Neural cell (in vitro differentiated cells): Measurements from ENCODE around the gene PRRG3. TPM values are rescaled to one million over a fixed set of nuclear protein-coding genes. Genes with fewer than 3 reads are reported as not detected.

Experiments
- H2AFZ ChIP-seq: fragments of 200-600, 300-800 bp; sonication (generic), shearing (Covaris generic); 2 replicates; pipeline ENCODE4 v1.6.0; 2014; ENCODE audit warnings: low read depth, mild to moderate bottlenecking, antibody characterized with exemption, low read length, moderate library complexity
- H3F3A ChIP-seq: fragments of 200-600 bp; shearing (Covaris generic); 2 replicates; pipeline ENCODE4 v1.6.1; 2016; ENCODE audit warnings: mild to moderate bottlenecking, moderate library complexity, mixed read lengths, antibody characterized with exemption, low read length; ENCODE audit not compliant: insufficient read depth, poor library complexity, severe bottlenecking
- H3K27ac ChIP-seq: fragments of 200-600, 300-800 bp; sonication (generic), shearing (Covaris generic); 2 replicates; pipeline ENCODE4 v1.5.1; 2014; ENCODE audit warnings: mild to moderate bottlenecking, low read length, moderate library complexity
- H3K27me3 ChIP-seq: fragments of 300-800, 200-600 bp; sonication (generic), shearing (Covaris generic); 2 replicates; pipeline ENCODE4 v1.6.0; 2014; ENCODE audit warnings: mild to moderate bottlenecking, low read depth, low read length, moderate library complexity; ENCODE audit not compliant: insufficient read depth
- H3K36me3 ChIP-seq: fragments of 300-800, 200-600 bp; sonication (generic), shearing (Covaris generic); 2 replicates; pipeline ENCODE4 v1.5.1; 2014; ENCODE audit warnings: mild to moderate bottlenecking, antibody characterized with exemption, low read length, moderate library complexity; ENCODE audit not compliant: insufficient read depth
- H3K4me2 ChIP-seq: fragments of 300-800, 200-600 bp; sonication (generic), shearing (Covaris generic); 2 replicates; pipeline ENCODE4 v1.6.0; 2014; ENCODE audit warnings: mild to moderate bottlenecking, low read length
- H3K4me3 ChIP-seq: fragments of 300-800, 200-600 bp; sonication (generic), shearing (Covaris generic); 2 replicates; pipeline ENCODE4 v1.5.1; 2014; ENCODE audit warnings: mild to moderate bottlenecking, low read length, moderate library complexity
- H3K79me2 ChIP-seq: fragments of 200-600 bp; shearing (Covaris generic); replicated peaks from 2 replicates; pipeline ENCODE4 v1.6.0; 2014; ENCODE audit warnings: mild to moderate bottlenecking, low read length, moderate library complexity; ENCODE audit not compliant: insufficient read depth
- H3K9ac ChIP-seq: fragments of 300-800, 200-600 bp; sonication (generic), shearing (Covaris generic); 2 replicates; pipeline ENCODE4 v1.6.1; 2016; ENCODE audit warnings: mild to moderate bottlenecking, low read length, mixed read lengths
- H3K9me2 ChIP-seq: fragments of 200-600 bp; shearing (Covaris generic); 2 replicates; pipeline ENCODE4 v1.6.1; 2016; ENCODE audit warnings: mild to moderate bottlenecking, low read length, mixed read lengths; ENCODE audit not compliant: insufficient read depth
- H3K9me3 ChIP-seq: fragments of 200-600, 300-800 bp; sonication (generic), shearing (Covaris generic); 2 replicates; pipeline ENCODE4 v1.6.1; 2016; ENCODE audit warnings: mild to moderate bottlenecking, mixed run types, low read length, moderate library complexity, mixed read lengths
- H4K20me1 ChIP-seq: fragments of 200-600 bp; shearing (Covaris generic); 2 replicates; pipeline ENCODE4 v1.6.1; 2016; ENCODE audit warnings: mild to moderate bottlenecking, mixed run types; ENCODE audit not compliant: insufficient read depth
- CTCF ChIP-seq: fragments of 450-650 bp; IDR thresholded peaks from 2 replicates; pipeline ENCODE4 v1.5.1; 2014; ENCODE audit warnings: antibody characterized with exemption, mild to moderate bottlenecking, moderate library complexity; ENCODE audit not compliant: poor library complexity, severe bottlenecking
- EP300 ChIP-seq: fragments of 450-650 bp; conservative IDR thresholded peaks from 2 replicates; pipeline ENCODE4 v1.6.1; 2014; ENCODE audit warnings: antibody characterized with exemption, mild to moderate bottlenecking, moderate library complexity; ENCODE audit not compliant: poor library complexity, severe bottlenecking
- EZH2 ChIP-seq: fragments of 200-600, 300-800 bp; shearing (Covaris generic), sonication (generic); IDR thresholded peaks from 2 replicates; pipeline ENCODE4 v1.6.1; 2014; ENCODE audit warnings: antibody characterized with exemption, low read length, borderline replicate concordance, mild to moderate bottlenecking; ENCODE audit not compliant: insufficient read depth, poor library complexity, severe bottlenecking
- MXI1 ChIP-seq: fragments of 450-650 bp; conservative IDR thresholded peaks from 2 replicates; pipeline ENCODE4 v1.6.1; 2014; ENCODE audit warnings: antibody characterized with exemption, mild to moderate bottlenecking; ENCODE audit not compliant: poor library complexity, severe bottlenecking
- POLR2AphosphoS5 ChIP-seq: IDR thresholded peaks from 2 replicates; pipeline ENCODE4 v1.6.1; 2012
- RAD21 ChIP-seq: fragments of 450-650 bp; conservative IDR thresholded peaks from 2 replicates; pipeline ENCODE4 v1.6.1; 2014; ENCODE audit warnings: antibody characterized with exemption, mild to moderate bottlenecking, moderate library complexity
- REST ChIP-seq: IDR thresholded peaks from 2 replicates; pipeline ENCODE4 v1.6.1; 2012; ENCODE audit warnings: borderline replicate concordance
- SMC3 ChIP-seq: fragments of 450-650 bp; conservative IDR thresholded peaks from 2 replicates; pipeline ENCODE4 v1.6.1; 2014; ENCODE audit warnings: antibody characterized with exemption, mild to moderate bottlenecking, moderate library complexity; ENCODE audit not compliant: poor library complexity
- TAF1 ChIP-seq: IDR thresholded peaks from 2 replicates; pipeline ENCODE4 v1.6.1; 2012; ENCODE audit warnings: low read depth
- polyA plus RNA-seq: library from polyadenylated mRNA; depleted of rRNA; stranded (reverse); fragments of >200 nt; gene quantifications from 2 replicates; pipeline ENCODE4 v1.2.3, GENCODE V29; 2014

PRRG3 gene
- polyA plus RNA-seq, 1 donor from 2014 or later, result not detected

- TF ChIP-seq RAD21, result no peak
- TF ChIP-seq EZH2, result no peak
- TF ChIP-seq CTCF, result no peak
- no peak for TF ChIP-seq SMC3
- TF ChIP-seq POLR2AphosphoS5, result no peak
- TF ChIP-seq MXI1, result no peak
- H3K27me3 ChIP-seq, result no peaks in the 10 kb centered on the region
Observed at GRCh38 chrX:151688695-151689094, 6.6 kb upstream of the PRRG3 start.

GRCh38 chrX:151692825-151693224, 2.4 kb upstream of the PRRG3 start:
- TF ChIP-seq MXI1 (no peak), RAD21 (no peak)
- Histone ChIP-seq H3K79me2 (no peaks in the 10 kb centered on the region), H3K4me3 (no peak overlapping the region), H3K9me3 (no peaks in the 10 kb centered on the region), H3K36me3 (no peaks in the 10 kb centered on the region), H3K9ac (no peak overlapping the region), H3K9me2 (no peaks in the 10 kb centered on the region), H3K27ac (no peak overlapping the region), H4K20me1 (no peaks in the 10 kb centered on the region), H3K27me3 (no peaks in the 10 kb centered on the region), H2AFZ (no peak overlapping the region), H3F3A (no peaks in the 10 kb centered on the region), H3K4me2 (no peak overlapping the region)

More at GRCh38 chrX:151688695-151689094, 6.6 kb upstream of the PRRG3 start:
- H3K36me3 ChIP-seq, result no peaks in the 10 kb centered on the region
- no peaks in the 10 kb centered on the region for H3K9me2 ChIP-seq
- no peaks in the 10 kb centered on the region for H4K20me1 ChIP-seq
- H3K4me3 ChIP-seq, result no peak overlapping the region
- H3K9ac ChIP-seq, result no peak overlapping the region
- no peak overlapping the region for H2AFZ ChIP-seq
- H3K79me2 ChIP-seq, result no peaks in the 10 kb centered on the region
- H3K27ac ChIP-seq, result no peak overlapping the region
- no peak overlapping the region for H3K4me2 ChIP-seq
- H3F3A ChIP-seq, result no peaks in the 10 kb centered on the region
- H3K9me3 ChIP-seq, result no peaks in the 10 kb centered on the region

- H3K36me3 ChIP-seq, result no peaks in the 10 kb centered on the region
- TF ChIP-seq RAD21 (no peak), EP300 (no peak), REST (no peak), TAF1 (no peak), SMC3 (no peak)
- H3K9me3 ChIP-seq, result no peaks in the 10 kb centered on the region
- no peak overlapping the region for H3K4me3 ChIP-seq
- H3K79me2 ChIP-seq, result no peaks in the 10 kb centered on the region
- no peaks in the 10 kb centered on the region for H3K9me2 ChIP-seq
- no peak overlapping the region for H2AFZ ChIP-seq
- H3K4me2 ChIP-seq, result no peak overlapping the region
- H3K27ac ChIP-seq, result no peak overlapping the region
- H4K20me1 ChIP-seq, result no peaks in the 10 kb centered on the region
- H3K27me3 ChIP-seq, result no peaks in the 10 kb centered on the region
- H3F3A ChIP-seq, result no peaks in the 10 kb centered on the region
- H3K9ac ChIP-seq, result no peak overlapping the region
Observed at GRCh38 chrX:151694121-151694520, 1.1 kb upstream of the PRRG3 start.
